ENCODE data around the gene COL11A2. TPM values are rescaled to one million over a fixed set of nuclear protein-coding genes. Genes with fewer than 3 reads are reported as not detected.
"Not testable (repeated sequence)": the region's sequence is repeated elsewhere in the genome, so short reads cannot be mapped to it uniquely, and the experiment has no call there.

The COL11A2 gene
- total RNA-seq, 3 donors from 2014 or later, result 0.32 to 1.0 (median 0.98) TPM

DNA sequence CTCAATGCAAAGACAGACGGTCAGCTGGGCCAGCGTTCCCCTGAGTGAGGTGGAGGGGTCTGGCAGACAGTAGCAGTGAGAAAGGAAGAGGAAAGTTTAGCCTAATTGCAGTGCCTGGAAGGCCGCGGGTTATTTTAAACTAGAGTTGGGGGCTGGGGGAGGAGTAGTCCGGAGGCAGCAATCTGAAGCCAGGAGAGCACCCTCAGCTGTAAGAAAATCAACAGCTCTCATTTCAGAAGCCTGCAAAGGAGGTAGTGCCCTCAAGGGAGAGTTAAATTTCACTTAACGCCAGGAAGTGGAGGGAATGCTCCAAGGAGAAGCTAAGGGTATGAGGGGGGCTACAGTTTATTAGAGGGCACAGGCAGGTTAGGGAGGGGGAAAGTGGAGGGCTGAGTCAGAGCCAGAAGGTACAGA lies 43.0 kb upstream of the COL11A2 start:
- Histone ChIP-seq H3K9me3 (no peaks in the 10 kb centered on the region), H3K36me3 (no peaks in the 10 kb centered on the region), H3K4me3 (no peak overlapping the region), H3K4me1 (no peaks in the 10 kb centered on the region), H3K27me3 (peaks cover 0 to 3% of the 10 kb centered on the region in 2 donors), H3K27ac (no peak overlapping the region)
- peak in 1 of 2 donors; percentile 2 for DNase-seq (ENCODE audit: low spot score in 2 of 2)
- intact Hi-C loops (cut with DNase I; ENCODE audit: low total_unique reads), result no loop called here
- TF ChIP-seq POLR2AphosphoS5 (IDR thresholded peaks at IDR 0.05), result no peak
- TF ChIP-seq POLR2A (IDR thresholded peaks at IDR 0.05), result no peak
- TF ChIP-seq, protein P1, sequence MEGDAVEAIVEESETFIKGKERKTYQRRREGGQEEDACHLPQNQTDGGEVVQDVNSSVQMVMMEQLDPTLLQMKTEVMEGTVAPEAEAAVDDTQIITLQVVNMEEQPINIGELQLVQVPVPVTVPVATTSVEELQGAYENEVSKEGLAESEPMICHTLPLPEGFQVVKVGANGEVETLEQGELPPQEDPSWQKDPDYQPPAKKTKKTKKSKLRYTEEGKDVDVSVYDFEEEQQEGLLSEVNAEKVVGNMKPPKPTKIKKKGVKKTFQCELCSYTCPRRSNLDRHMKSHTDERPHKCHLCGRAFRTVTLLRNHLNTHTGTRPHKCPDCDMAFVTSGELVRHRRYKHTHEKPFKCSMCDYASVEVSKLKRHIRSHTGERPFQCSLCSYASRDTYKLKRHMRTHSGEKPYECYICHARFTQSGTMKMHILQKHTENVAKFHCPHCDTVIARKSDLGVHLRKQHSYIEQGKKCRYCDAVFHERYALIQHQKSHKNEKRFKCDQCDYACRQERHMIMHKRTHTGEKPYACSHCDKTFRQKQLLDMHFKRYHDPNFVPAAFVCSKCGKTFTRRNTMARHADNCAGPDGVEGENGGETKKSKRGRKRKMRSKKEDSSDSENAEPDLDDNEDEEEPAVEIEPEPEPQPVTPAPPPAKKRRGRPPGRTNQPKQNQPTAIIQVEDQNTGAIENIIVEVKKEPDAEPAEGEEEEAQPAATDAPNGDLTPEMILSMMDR (IDR thresholded peaks at IDR 0.05), result no peak

DNA sequence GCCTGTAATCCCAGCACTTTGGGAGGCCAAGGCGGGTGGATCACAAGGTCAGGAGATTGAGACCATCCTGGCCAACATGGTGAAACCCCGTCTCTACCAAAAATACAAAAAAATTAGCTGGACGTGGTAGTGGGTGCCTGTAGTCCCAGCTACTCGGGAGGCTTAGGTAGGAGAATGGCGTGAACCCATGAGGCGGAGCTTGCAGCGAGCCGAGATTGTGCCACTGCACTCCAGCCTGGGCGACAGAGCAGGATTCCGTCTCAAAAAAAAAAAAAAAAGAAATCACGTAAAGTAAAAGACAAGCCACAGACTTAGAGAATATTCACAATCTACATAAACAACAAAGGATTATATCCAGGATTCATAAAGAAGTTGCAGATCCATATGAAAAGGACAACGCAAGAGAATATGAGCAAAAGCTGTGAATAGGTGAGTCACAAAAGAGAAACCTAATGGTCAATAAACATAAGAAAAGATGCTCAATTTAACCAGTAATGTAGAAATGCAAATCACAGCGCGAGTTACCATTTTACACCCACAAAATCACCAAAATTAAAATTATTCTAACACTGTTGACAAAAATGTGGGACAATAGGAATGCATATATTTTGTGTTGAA lies 34.3 kb upstream of the COL11A2 start:
- DNase-seq (ENCODE audit: low spot score in 2 of 2); H3K4me3 ChIP-seq; H3K27me3 ChIP-seq; H3K4me1 ChIP-seq; intact Hi-C loops (cut with DNase I; ENCODE audit: low total_unique reads); H3K36me3 ChIP-seq; H3K9me3 ChIP-seq; H3K27ac ChIP-seq: not testable (repeated sequence)

DNA sequence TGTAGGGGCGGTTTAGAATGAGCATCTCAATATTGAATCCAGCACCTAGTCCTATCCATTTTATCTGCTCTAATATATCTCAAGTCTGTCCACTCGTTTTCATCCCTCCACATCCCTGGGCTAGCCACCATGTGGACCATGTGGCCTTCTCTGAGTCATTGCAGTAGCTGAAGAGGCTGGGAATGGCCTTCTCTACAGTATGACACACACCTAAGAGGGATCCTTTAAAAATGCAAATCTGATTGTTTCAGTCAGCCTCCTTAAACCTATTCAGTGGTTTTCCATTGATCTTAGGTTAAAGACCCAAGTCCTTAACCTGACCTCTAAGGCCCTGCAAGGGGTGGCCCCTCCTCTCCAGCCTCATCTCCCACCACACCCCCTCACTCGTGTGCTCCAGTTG lies 25.4 kb upstream of the COL11A2 start:
- Histone ChIP-seq H3K4me1 (no peaks in the 10 kb centered on the region), H3K27me3 (no peaks in the 10 kb centered on the region), H3K4me3 (no peak overlapping the region), H3K36me3 (no peaks in the 10 kb centered on the region), H3K9me3 (no peaks in the 10 kb centered on the region), H3K27ac (no peak overlapping the region)
- DNase-seq (ENCODE audit: low spot score in 2 of 2), result no peak
- TF ChIP-seq, protein P1 (IDR thresholded peaks at IDR 0.05), result no peak
- TF ChIP-seq POLR2AphosphoS5 (IDR thresholded peaks at IDR 0.05) (no peak), POLR2A (IDR thresholded peaks at IDR 0.05) (no peak)
- intact Hi-C loops (cut with DNase I; ENCODE audit: low total_unique reads), result no loop called here

DNA sequence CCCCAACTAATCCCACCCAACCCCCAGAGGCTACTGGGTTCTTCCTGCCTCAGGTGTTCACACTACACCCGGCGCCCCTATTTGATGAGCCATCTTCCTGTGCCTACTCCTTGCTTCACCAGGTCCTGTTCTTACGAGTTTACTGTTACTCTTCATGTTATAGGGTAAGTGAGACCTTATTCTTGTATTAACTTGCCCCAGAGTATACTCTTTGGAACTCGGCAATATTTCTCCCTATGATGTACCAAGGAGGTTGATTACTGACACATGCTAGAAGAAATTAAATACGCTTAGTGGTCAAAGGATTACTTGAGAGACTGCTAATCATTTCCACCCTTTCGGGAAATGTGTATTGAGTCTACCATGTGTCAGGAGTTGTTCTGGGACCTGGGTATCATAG lies 25.0 kb upstream of the COL11A2 start:
- H3K27me3 ChIP-seq, result no peaks in the 10 kb centered on the region
- intact Hi-C loops (cut with DNase I; ENCODE audit: low total_unique reads), result no loop called here
- H3K4me1 ChIP-seq, result no peaks in the 10 kb centered on the region
- no peak for DNase-seq (ENCODE audit: low spot score in 2 of 2)
- H3K36me3 ChIP-seq, result no peaks in the 10 kb centered on the region
- H3K9me3 ChIP-seq, result no peaks in the 10 kb centered on the region
- no peak overlapping the region for H3K4me3 ChIP-seq
- no peak overlapping the region for H3K27ac ChIP-seq
- TF ChIP-seq POLR2AphosphoS5 (IDR thresholded peaks at IDR 0.05) (no peak), POLR2A (IDR thresholded peaks at IDR 0.05) (no peak)
- TF ChIP-seq, protein P1 (IDR thresholded peaks at IDR 0.05), result no peak

DNA sequence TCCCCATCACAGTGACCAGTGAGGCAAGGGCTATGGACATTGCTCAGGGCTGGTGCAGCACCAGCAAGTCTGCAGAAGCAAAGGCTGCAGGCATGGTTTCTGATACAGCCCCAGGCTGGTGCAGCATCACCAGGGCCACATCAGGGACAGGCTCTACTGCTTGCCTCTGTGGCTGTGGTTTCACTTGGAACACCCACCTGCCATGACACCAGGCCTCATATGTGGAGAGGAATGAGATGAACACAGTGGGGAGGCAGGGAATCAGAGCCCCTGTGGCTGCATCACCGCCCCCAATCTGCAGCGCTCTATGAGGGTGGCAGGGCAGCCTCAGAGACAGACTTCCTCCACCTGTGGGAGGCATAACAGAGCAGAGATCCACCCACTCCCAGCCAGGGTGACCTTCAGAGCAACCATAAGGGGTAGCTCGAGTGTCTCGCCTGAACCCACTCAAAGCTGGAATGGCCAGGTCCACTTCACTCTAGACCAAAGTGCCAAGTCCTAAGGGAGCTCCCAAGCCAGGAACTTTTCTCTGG lies 23.9 kb upstream of the COL11A2 start:
- no peak for DNase-seq (ENCODE audit: low spot score in 2 of 2)
- Histone ChIP-seq H3K4me3 (no peak overlapping the region), H3K36me3 (no peaks in the 10 kb centered on the region), H3K9me3 (no peaks in the 10 kb centered on the region), H3K27me3 (no peaks in the 10 kb centered on the region), H3K27ac (no peak overlapping the region), H3K4me1 (no peaks in the 10 kb centered on the region)
- intact Hi-C loops (cut with DNase I; ENCODE audit: low total_unique reads), result no loop called here
- TF ChIP-seq POLR2AphosphoS5 (IDR thresholded peaks at IDR 0.05), result no peak
- TF ChIP-seq POLR2A (IDR thresholded peaks at IDR 0.05), result no peak
- TF ChIP-seq, protein P1 (IDR thresholded peaks at IDR 0.05), result no peak
